MM.1S (cell line): ENCODE data around the gene PIH1D1.

Source experiments
- CTCF ChIP-seq: fragments of 300-600 bp; sonication (generic); IDR thresholded peaks from 2 replicates; pipeline ENCODE4 v1.5.1; 2016; ENCODE audit warnings: antibody characterized with exemption, low read length, mixed read lengths
- EZH2 ChIP-seq: fragments of 300-600 bp; sonication (generic); optimal IDR thresholded peaks from 2 replicates; pipeline ENCODE3; 2017; ENCODE audit warnings: low read depth, mild to moderate bottlenecking, antibody characterized with exemption, low read length, mixed read lengths
- EZH2phosphoT487 ChIP-seq: fragments of 300-600 bp; sonication (generic); IDR thresholded peaks from 2 replicates; pipeline ENCODE4 v1.6.1; 2018; ENCODE audit warnings: antibody characterized with exemption, low read length

GRCh38 chr19:49427339-49427738 is 24.3 kb downstream of the PIH1D1 start:
- TF ChIP-seq CTCF (no peak), EZH2 (no peak), EZH2phosphoT487 (no peak)
